B cell (primary cell): ENCODE data around the gene RUFY4.

ENCODE experiments used
- CTCF ChIP-seq: fragments of 200-600 bp; IDR thresholded peaks from one replicate; pipeline ENCODE4 v1.8.0; 2022; ENCODE audit warnings: antibody characterized with exemption, mild to moderate bottlenecking
- EZH2 ChIP-seq: IDR thresholded peaks from 2 replicates; pipeline ENCODE4 v1.6.1; 2012; ENCODE audit warnings: borderline replicate concordance, low read depth, mild to moderate bottlenecking, moderate library complexity, low read length; ENCODE audit not compliant: insufficient read depth, poor library complexity, severe bottlenecking

GRCh38 chr2:218065239-218066006 is 3.6 kb upstream of the RUFY4 start:
- no peak for TF ChIP-seq EZH2
- TF ChIP-seq CTCF, result no peak
